Right cardiac atrium (tissue), 5 donors: ENCODE data around the gene H6PD. TPM values are rescaled to one million over a fixed set of nuclear protein-coding genes. Genes with fewer than 3 reads are reported as not detected.
A peak's percentile ranks its signal among the peaks of the same experiment; 100 is the strongest.

Experiments used
- ATAC-seq, 2 donors: fragments of 200-7000 bp; cut with Tn5 transposase; one replicate each; pipeline versions ENCODE4 v1.8.0 to v1.9.1; 2020; ENCODE audit warnings: moderate library complexity in 2 of 2, mild to moderate bottlenecking in 1 of 2
- DNase-seq, 3 donors: peaks; one replicate each; pipeline ENCODE4 v3.0.0-alpha.2; 2020
- H3K27ac ChIP-seq: one replicate; pipeline ENCODE4 v1.5.1; 2013; ENCODE audit warnings: mild to moderate bottlenecking, low read length, control low read depth, moderate library complexity
- H3K27me3 ChIP-seq: one replicate; pipeline ENCODE4 v1.6.1; 2013; ENCODE audit not compliant: control insufficient read depth, insufficient read depth
- H3K4me1 ChIP-seq: one replicate; pipeline ENCODE4 v1.6.1; 2013; ENCODE audit warnings: low read length; ENCODE audit not compliant: control insufficient read depth, insufficient read depth
- H3K4me3 ChIP-seq: one replicate; pipeline ENCODE4 v1.5.1; 2013; ENCODE audit warnings: low read length, control low read depth
- H3K9me3 ChIP-seq: one replicate; pipeline ENCODE4 v1.6.1; 2013; ENCODE audit warnings: low read length; ENCODE audit not compliant: control insufficient read depth
- WGBS: extraction: QIAGEN DNeasy Blood & Tissue Kit; methylation state at CpG from one replicate; pipeline ENCODE4 v1.1.7; 2013; 5-methylcytosine and 5-hydroxymethylcytosine counted together
- intact Hi-C, 4 donors: fragments of 100-400 bp; cut with DNase I; formaldehyde crosslinking; loops; one replicate each; pipeline versions ENCODE4 v1.11.0 to v1.14.0; 2022 to 2023
- polyA plus RNA-seq: library from polyadenylated mRNA; stranded (reverse); fragments of 200-250 nt; gene quantifications from one replicate; pipeline ENCODE4 v1.2.3, GENCODE V29; 2013
- total RNA-seq, 4 donors: library from RNA; stranded (reverse); fragmentation: NEBNext Ultra II Directional; extraction: Animal tissue kit (Norgen Biotek cat#: 25700); gene quantifications; one replicate each; pipeline ENCODE4 v1.2.1, GENCODE V29; 2021
- donor health status: healthy with polysubstance abuse.
- donor health status: DM: no; HTN: yes; CAD: no.
- donor health status: DM: no; HTN: no; CAD: no.
- donor health status: DM: no; HTN: yes; CAD: no; lungs with severe emphysema.
- donor health status: DM: yes; HTN: yes; CAD: no.

H6PD gene
- total and polyA plus RNA-seq, 5 donors = 27.0 to 39.8 (median 33.5) TPM

DNA sequence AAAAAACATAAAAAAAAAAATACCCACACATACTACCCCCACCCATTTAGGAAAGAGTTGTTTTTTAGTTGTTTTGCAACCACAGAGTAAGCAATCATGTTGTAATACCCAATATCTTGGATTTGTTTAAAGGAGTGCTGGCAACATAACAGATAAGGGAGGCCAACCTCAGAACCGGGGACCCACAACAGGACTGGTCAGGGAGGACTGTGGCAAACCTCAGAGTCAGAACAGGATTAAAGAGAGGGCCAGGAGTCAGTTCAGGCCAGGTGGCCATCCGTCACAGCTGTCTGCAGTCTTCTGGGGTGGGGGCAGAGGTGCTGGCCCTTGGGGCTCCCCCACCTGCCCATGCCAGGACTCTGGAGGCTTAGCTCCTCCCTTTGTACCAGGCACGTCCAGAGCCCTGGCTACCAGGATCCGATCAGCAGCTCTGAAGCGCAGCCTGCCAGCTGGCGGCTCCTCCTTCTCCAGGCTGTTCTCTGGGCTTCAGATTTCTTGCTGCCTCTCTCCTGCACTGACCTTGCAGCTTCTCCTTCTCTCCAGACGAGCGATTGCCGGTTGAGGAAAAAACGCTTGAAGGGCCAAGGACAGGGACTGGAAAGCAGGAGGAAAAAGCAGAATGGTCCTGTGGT lies 7.9 kb downstream of the H6PD start:
- Histone ChIP-seq H3K4me3 (no peak overlapping the region), H3K27me3 (no peaks in the 10 kb centered on the region), H3K9me3 (no peaks in the 10 kb centered on the region), H3K27ac (peak overlapping the region; percentile 81), H3K4me1 (peaks cover 12% of the 10 kb centered on the region)
- WGBS = 40% methylated on average over 10 of the region's 10 CpGs
- ATAC-seq (peak; percentile 76 to 85), DNase-seq (peak; percentile 81 to 94 (median 91))
- intact Hi-C loops = no loop called here

DNA sequence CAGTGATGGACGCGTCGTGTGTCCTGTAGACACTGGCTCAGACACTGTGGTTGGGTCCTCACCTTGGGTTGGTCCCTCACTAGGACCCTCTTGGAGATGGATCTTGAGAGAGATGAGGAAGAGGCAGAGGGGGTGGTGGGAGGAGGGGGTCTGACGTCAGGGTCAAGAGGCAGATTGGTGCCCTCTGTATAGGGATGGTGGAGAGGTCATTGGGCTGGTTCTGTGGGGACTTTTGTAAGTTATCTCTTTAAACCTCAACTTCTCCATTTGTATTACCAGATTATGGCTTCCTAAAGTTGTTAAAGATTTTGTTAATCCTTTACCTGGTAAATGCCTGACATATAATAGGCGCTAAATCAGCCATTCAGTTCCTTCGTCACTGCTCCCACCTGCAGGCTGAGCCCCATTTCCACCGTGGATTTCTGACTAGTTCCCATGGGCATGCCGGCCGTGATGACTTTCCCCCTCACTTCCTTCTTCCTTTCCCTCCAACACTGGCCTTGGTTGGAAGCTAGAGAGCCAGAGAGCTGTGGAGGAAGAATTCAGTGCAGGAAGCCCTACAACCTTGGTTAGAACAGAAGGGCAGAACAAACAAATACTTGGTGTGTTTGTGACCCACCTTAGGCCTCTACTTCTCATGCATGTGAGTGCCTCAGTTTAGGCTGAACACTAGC lies 8.6 kb downstream of the H6PD start:
- intact Hi-C loops = no loop called here
- Histone ChIP-seq H3K9me3 (no peaks in the 10 kb centered on the region), H3K4me3 (no peak overlapping the region), H3K27me3 (no peaks in the 10 kb centered on the region), H3K27ac (peak overlapping the region; percentile 81), H3K4me1 (peaks cover 12% of the 10 kb centered on the region)
- DNase-seq = no peak
- ATAC-seq = peak in 1 of 2 donors; percentile 1
- WGBS = 68% methylated on average over 9 of the region's 9 CpGs

DNA sequence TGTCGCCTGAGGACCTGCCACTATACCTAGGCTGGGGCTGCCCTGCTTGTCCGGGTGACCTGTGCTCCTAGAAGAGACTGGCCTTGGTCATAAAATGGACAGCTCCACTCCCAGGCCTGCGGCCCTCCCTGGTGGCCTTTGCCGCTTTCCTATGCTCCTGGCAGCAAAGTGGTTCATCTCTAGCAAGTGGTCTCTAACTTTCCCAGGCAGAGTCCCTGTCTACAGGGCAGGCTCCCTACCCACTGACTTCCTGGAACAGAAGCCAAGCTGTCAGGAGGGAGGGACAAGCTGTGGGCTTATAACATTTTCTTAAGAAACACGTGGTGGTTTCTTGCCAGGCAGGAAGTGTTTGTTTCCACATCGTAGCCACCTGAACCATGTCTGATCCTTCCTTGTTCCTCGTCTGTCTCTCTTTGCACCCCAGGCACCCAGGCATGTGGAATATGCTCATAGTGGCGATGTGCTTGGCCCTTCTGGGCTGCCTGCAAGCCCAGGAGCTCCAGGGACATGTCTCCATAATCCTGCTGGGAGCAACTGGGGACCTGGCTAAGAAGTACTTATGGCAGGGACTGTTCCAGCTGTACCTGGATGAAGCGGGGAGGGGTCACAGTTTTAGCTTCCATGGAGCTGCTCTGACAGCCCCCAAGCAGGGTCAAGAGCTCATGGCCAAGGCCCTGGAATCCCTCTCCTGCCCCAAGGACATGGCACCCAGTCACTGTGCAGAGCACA lies 10.1 kb downstream of the H6PD start:
- no peaks in the 10 kb centered on the region for H3K9me3 ChIP-seq
- peak overlapping the region; percentile 45 for H3K27ac ChIP-seq
- ATAC-seq (no peak), DNase-seq (no peak)
- intact Hi-C loops = no loop called here
- no peak overlapping the region for H3K4me3 ChIP-seq
- peaks cover 15% of the 10 kb centered on the region for H3K4me1 ChIP-seq
- H3K27me3 ChIP-seq = no peaks in the 10 kb centered on the region
- WGBS = 72% methylated on average over 9 of the region's 9 CpGs

DNA sequence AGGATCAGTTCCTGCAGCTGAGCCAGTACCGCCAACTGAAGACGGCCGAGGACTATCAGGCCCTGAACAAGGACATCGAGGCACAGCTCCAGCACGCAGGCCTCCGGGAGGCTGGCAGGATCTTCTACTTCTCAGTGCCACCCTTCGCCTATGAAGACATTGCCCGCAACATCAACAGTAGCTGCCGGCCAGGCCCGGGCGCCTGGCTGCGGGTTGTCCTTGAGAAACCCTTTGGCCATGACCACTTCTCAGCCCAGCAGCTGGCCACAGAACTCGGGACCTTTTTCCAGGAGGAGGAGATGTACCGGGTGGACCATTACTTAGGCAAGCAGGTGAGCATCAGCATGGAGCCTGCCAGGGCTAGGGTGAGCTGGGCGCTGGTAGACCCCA lies 10.7 kb downstream of the H6PD start:
- H3K9me3 ChIP-seq = no peaks in the 10 kb centered on the region
- intact Hi-C loops = no loop called here
- no peak for DNase-seq

DNA sequence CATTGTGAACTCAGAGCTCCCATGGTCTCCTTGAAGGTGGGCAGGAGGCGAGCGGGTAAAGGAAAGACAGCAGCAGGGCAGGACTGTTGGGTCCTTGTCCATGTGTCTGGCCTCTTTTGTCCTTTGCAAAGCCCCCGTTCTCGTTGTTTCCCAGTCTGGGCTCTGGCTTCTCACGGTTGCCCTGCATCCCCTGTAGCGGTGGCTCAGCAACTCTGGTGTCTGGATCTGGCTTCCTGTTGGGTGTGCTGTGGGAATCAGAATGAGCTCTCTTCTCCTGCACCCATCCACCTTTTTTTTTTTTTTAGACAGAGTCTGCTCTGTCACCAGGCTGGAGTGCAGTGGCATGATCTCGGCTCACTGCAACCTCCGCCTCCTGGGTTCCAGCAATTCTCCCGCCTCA lies 11.1 kb downstream of the H6PD start:
- Histone ChIP-seq H3K27me3 (no peaks in the 10 kb centered on the region), H3K27ac (no peak overlapping the region), H3K9me3 (no peaks in the 10 kb centered on the region), H3K4me3 (no peak overlapping the region), H3K4me1 (peaks cover 16% of the 10 kb centered on the region)
- intact Hi-C loops = no loop called here
- 97% methylated on average over 9 of the region's 9 CpGs for WGBS
- no peak for ATAC-seq
- DNase-seq = no peak

More for the DNA sequence above, 10.7 kb downstream of the H6PD start:
- no peak for ATAC-seq
- H3K27me3 ChIP-seq = no peaks in the 10 kb centered on the region
- peaks cover 15% of the 10 kb centered on the region for H3K4me1 ChIP-seq
- peak overlapping the region; percentile 45 for H3K27ac ChIP-seq
- 94% methylated on average over 15 of the region's 15 CpGs for WGBS
- H3K4me3 ChIP-seq = no peak overlapping the region

DNA sequence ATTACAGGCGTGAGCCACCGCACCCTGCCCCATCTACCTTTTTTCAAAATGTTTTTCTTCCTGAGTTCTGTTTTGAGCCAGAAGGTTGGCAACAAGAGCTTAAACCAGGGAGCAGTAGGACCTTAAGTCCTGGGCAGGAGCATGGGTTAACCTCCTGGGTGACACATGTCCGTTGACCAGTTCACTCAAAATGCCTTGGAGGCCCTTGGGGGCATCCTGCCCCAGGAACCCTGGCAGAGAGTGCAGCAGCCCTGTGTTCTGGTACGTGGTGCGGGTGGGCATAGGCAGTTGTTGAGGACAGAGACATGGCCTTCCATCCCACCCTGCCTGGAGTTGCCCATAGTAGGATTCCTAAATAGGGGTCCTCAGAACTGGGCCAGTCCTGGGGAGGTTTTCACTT lies 11.6 kb downstream of the H6PD start:
- no peaks in the 10 kb centered on the region for H3K27me3 ChIP-seq
- intact Hi-C loops = no loop called here
- 93% methylated on average over 5 of the region's 5 CpGs for whole genome bisulfite sequencing
- no peak overlapping the region for H3K4me3 ChIP-seq
- H3K9me3 ChIP-seq = no peaks in the 10 kb centered on the region
- no peak for DNase-seq
- no peak overlapping the region for H3K27ac ChIP-seq
- H3K4me1 ChIP-seq = peaks cover 18% of the 10 kb centered on the region
- no peak for ATAC-seq

DNA sequence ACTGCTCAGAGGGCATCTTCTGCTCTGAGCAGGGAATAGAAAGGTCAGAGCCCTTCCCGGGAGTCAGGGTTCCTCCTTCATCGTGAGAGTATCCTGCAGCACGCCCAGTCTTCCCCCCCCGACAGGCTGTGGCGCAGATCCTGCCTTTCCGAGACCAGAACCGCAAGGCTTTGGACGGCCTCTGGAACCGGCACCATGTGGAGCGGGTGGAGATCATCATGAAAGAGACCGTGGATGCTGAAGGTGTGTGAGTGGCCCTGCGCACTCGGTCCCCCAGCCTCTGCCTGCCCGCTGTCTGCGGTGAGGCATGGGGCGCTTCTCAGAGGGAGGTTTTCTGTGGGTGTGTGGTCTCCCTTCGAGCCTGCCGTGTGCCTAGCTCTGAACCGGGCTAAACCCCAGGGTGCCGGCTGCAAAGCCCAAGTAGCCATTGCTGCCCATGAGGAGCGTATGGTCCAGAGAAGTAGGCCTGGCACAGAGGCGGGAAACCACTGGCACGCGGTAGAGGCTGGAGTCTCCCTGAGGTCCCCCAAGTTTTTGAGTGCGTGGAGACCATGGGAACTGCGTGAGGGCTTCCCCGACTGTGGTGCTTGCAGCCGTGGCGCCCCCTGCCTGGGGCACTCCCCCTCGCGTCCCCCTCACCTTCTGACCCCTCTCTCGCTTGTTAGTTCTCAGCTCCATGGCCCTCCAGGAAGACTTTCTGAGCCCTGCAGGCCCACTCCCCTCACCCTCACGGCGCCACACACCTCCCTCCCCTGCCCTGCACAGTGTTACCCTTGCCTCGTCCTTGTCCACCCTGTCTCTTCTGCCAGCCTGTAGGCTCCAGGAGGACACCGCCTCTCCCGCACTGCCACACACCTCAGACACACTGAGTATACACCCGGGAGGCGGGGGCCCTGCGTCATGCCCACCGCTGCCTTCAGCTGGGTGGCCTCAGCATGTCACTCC lies 12.5 kb downstream of the H6PD start:
- 84% methylated on average over 41 of the region's 41 CpGs for WGBS
- no peaks in the 10 kb centered on the region for H3K9me3 ChIP-seq
- intact Hi-C loops = no loop called here
- no peaks in the 10 kb centered on the region for H3K27me3 ChIP-seq
- peaks cover 15% of the 10 kb centered on the region for H3K4me1 ChIP-seq
- ATAC-seq (peak; percentile 35 to 61), DNase-seq (peak in 2 of 3 donors; percentile 72 to 73)
- H3K27ac ChIP-seq = peak overlapping the region; percentile 37
- H3K4me3 ChIP-seq = no peak overlapping the region

DNA sequence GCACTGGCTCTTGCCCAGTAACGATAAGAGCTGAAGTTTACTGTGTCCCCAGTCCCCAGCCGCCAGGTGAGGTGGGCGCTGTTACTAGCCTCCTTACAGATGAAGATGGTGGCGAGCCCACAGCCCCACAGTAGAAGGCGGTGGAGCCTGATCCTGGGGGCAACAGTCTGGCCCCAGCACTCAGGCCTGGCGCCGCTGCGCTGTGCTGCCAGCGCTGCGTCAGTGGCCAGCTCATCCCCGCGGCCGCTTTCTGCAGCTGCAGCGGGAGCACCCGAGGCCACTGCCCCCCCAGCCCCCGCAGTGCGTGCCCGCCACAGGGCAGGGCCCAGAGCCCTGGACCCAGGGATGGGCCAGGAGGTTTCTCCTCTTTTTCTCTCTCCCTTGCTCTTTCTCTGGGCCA lies 13.3 kb downstream of the H6PD start:
- Histone ChIP-seq H3K27me3 (no peaks in the 10 kb centered on the region), H3K4me1 (peaks cover 15% of the 10 kb centered on the region), H3K27ac (peak overlapping the region; percentile 37), H3K4me3 (no peak overlapping the region), H3K9me3 (no peaks in the 10 kb centered on the region)
- ATAC-seq = peak in 1 of 2 donors; percentile 19
- 88% methylated on average over 18 of the region's 18 CpGs for WGBS
- intact Hi-C loops = no loop called here
- DNase-seq = peak in 1 of 3 donors; percentile 61

DNA sequence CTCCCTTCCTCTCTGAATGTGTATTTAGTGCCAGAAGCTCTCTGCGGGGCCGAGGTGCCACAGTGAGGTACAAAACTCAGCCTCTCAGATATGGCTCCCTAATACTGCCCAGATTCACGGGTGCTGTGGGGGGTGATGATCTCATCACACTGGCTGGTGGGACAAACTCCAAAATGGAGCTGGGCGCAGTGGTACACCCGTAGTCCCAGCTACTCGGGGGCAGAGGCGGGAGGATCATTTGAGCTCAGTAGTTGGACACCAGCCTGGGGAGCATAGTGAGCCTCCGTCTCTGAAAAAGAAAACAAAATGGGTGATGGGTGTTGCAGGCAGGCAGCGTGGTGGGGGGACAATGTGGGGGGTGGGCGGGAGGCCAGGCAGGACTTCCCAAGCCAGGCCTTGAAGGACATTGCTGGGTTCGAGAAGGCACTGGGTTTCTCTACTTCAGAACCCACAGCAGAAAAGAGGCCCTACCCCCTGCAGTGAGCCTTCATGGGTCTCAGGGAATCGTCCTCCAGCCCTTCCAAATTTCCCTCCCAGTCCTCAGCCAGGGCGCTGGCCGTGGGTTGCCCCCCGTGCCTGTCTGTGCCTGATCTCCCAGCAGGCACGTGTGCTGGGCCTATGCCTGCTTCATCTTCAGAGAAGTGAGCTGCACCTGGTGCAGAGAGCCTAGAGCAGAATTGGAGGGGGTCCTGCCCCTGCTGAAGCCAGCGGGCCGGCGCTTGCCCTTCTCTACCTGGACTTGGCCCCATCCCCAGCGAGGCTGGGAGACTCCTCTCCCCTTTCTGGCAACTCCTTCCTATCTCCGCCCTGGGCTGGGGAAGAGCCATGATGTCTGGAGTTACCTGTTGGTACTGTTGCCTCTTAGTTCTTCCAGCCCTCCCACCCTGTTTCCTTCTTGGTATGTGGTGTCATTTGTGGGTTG lies 14.0 kb downstream of the H6PD start:
- H3K4me3 ChIP-seq = no peak overlapping the region
- no peak for ATAC-seq
- peak overlapping the region; percentile 69 for H3K27ac ChIP-seq
- no peaks in the 10 kb centered on the region for H3K27me3 ChIP-seq
- no peak for DNase-seq
- intact Hi-C loops = no loop called here
- 72% methylated on average over 21 of the region's 21 CpGs for WGBS
- H3K4me1 ChIP-seq = peaks cover 15% of the 10 kb centered on the region
- no peaks in the 10 kb centered on the region for H3K9me3 ChIP-seq

DNA sequence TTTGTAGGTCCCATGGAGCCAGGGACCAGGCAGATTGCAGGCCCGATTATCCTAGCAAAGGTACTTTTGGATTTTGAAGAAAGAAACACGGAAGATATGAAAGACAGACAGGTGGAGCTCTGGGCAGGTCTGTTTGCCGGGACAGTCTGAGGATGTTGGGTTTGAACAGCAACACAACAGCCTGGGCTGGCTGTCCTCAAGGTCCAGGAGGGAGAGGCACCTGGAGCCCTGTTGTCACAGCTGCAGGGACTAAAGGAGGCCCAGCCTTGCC lies 14.6 kb downstream of the H6PD start:
- WGBS = 86% methylated on average over 3 of the region's 3 CpGs
- H3K9me3 ChIP-seq = no peaks in the 10 kb centered on the region

More for the DNA sequence above, 14.6 kb downstream of the H6PD start:
- peak overlapping the region; percentile 69 for H3K27ac ChIP-seq
- no peaks in the 10 kb centered on the region for H3K27me3 ChIP-seq
- DNase-seq (no peak), ATAC-seq (no peak)
- H3K4me3 ChIP-seq = no peak overlapping the region
- intact Hi-C loops = no loop called here
- peaks cover 13% of the 10 kb centered on the region for H3K4me1 ChIP-seq
